ENCODE data around the gene ATXN7L3. TPM values are rescaled to one million over a fixed set of nuclear protein-coding genes. Genes with fewer than 3 reads are reported as not detected.

Gene ATXN7L3
- total RNA-seq, 1 donor from 2014 or later: 103 TPM

- no peak for DNase-seq
- TF ChIP-seq CTCF (IDR thresholded peaks at IDR 0.05): no peak
- H3K9me3 Mint-ChIP-seq: no peaks in the 10 kb centered on the region
- ChIA-PET CTCF (interaction anchor here (1.0 to 1.3 kb wide), 3 partner anchors 17 to 32 kb away, joined by 3 to 7 read pairs (median 5); partner anchors contain the start of gene UBTF), POLR2A (interaction anchor here (0.7 to 6.6 kb wide), 18 partner anchors 8 to 974 kb away, joined by 3 to 94 read pairs (median 6); partner anchors contain the start of genes ATXN7L3, FZD2, HDAC5 and HEXIM2)
- H3K4me3 Mint-ChIP-seq: peak overlapping the region; percentile 99
- intact Hi-C loops (cut with micrococcal nuclease): loop anchor here (2.0 kb wide), 2 partner anchors 173 to 711 kb away; partner anchors contain the start of genes EFTUD2 and TMEM101
- peak overlapping the region; percentile 99 for H3K27ac Mint-ChIP-seq
- peaks cover 51% of the 10 kb centered on the region for H3K36me3 Mint-ChIP-seq (ENCODE audit: low read depth)
- no peaks in the 10 kb centered on the region for H3K27me3 Mint-ChIP-seq
- ATAC-seq (ENCODE audit: low read depth): peak; percentile 65
- peaks cover 44% of the 10 kb centered on the region for H3K4me1 Mint-ChIP-seq
Measured at GRCh38 chr17:44187131-44187899, 12.4 kb downstream of the ATXN7L3 start.

- POLR2A ChIA-PET: interaction anchor here (0.5 to 6.6 kb wide), 27 partner anchors 9 to 1361 kb away, joined by 3 to 94 read pairs (median 5); partner anchors contain the start of genes ATXN7L3, FZD2, G6PC3 and GRN
- CTCF ChIA-PET: interaction anchor here (0.7 to 1.3 kb wide), 3 partner anchors 18 to 269 kb away, joined by 3 to 7 read pairs (median 5); no protein-coding TSS in a partner anchor
- TF ChIP-seq CTCF (IDR thresholded peaks at IDR 0.05): no peak
- intact Hi-C loops (cut with micrococcal nuclease): loop anchor here (1.0 to 2.0 kb wide), 9 partner anchors 14 to 712 kb away; partner anchors contain the start of genes EFTUD2, G6PC3, HDAC5 and HROB
- no peaks in the 10 kb centered on the region for H3K9me3 Mint-ChIP-seq
- H3K36me3 Mint-ChIP-seq (ENCODE audit: low read depth): peaks cover 55% of the 10 kb centered on the region
- DNase-seq: peak; percentile 99
- peak within 1 kb of the TSS; percentile 99 for H3K4me3 Mint-ChIP-seq
- peak within 1 kb of the TSS; percentile 99 for H3K27ac Mint-ChIP-seq
- H3K4me1 Mint-ChIP-seq: peaks cover 46% of the 10 kb centered on the region
- peak; percentile 96 for ATAC-seq (ENCODE audit: low read depth)
- no peaks in the 10 kb centered on the region for H3K27me3 Mint-ChIP-seq
Measured at GRCh38 chr17:44186307-44187130, 13.2 kb downstream of the ATXN7L3 start, which contains the start of gene TMUB2. Gene TMUB2, plus strand, starts transcription at chr17:44186972. Its CDS starts 737 bp downstream, at chr17:44187709.

- H3K9me3 Mint-ChIP-seq: no peaks in the 10 kb centered on the region
- peaks cover 41% of the 10 kb centered on the region for H3K36me3 Mint-ChIP-seq (ENCODE audit: low read depth)
- ATAC-seq (ENCODE audit: low read depth) (no peak), DNase-seq (no peak)
- ChIA-PET CTCF (no interaction called here), POLR2A (interaction anchor here (0.6 to 1.2 kb wide), 3 partner anchors 118 to 504 kb away, joined by 3 read pairs; partner anchors contain the start of genes GRN and LSM12)
- no peaks in the 10 kb centered on the region for H3K27me3 Mint-ChIP-seq
- intact Hi-C loops (cut with micrococcal nuclease): no loop called here
- no peak for TF ChIP-seq CTCF (IDR thresholded peaks at IDR 0.05)
- peak overlapping the region; percentile 35 for H3K4me3 Mint-ChIP-seq
- peaks cover 46% of the 10 kb centered on the region for H3K4me1 Mint-ChIP-seq
- no peak overlapping the region for H3K27ac Mint-ChIP-seq
Measured at GRCh38 chr17:44184212-44184810, 15.4 kb downstream of the ATXN7L3 start.

- Mint-ChIP-seq H3K9me3 (no peaks in the 10 kb centered on the region), H3K36me3 (ENCODE audit: low read depth) (peaks cover 47% of the 10 kb centered on the region)
Measured at GRCh38 chr17:44183024-44183423, 16.7 kb downstream of the ATXN7L3 start.

More at GRCh38 chr17:44183024-44183423, 16.7 kb downstream of the ATXN7L3 start:
- ATAC-seq (ENCODE audit: low read depth): no peak
- Mint-ChIP-seq H3K4me1 (peaks cover 39% of the 10 kb centered on the region), H3K27ac (no peak overlapping the region), H3K4me3 (no peak overlapping the region), H3K27me3 (no peaks in the 10 kb centered on the region)
- intact Hi-C loops (cut with micrococcal nuclease): no loop called here
- no peak for TF ChIP-seq CTCF (IDR thresholded peaks at IDR 0.05)
- ChIA-PET POLR2A (no interaction called here), CTCF (no interaction called here)
- DNase-seq: no peak

Measured in activated B cell treated with CpG ODN at 0.5 μM for 24 hours (primary cell).